HepG2 (cell line): ENCODE measurements around the gene KCNIP4. TPM values are rescaled to one million over a fixed set of nuclear protein-coding genes. Genes with fewer than 3 reads are reported as not detected.

Experiments used
- ATM ChIP-seq: fragments of 450-650 bp; IDR thresholded peaks from 2 replicates; pipeline ENCODE4 v1.7.1; 2017; ENCODE audit warnings: mild to moderate bottlenecking, borderline replicate concordance
- DMAP1 ChIP-seq: IDR thresholded peaks from 2 replicates; pipeline ENCODE4 v1.6.1; 2016
- FOXM1 ChIP-seq: sonication (generic); formaldehyde crosslinking; IDR thresholded peaks from 2 replicates; pipeline ENCODE4 v1.5.0; 2020; ENCODE audit warnings: missing genetic modification reagents
- ISX ChIP-seq: sonication (generic); formaldehyde crosslinking; conservative IDR thresholded peaks from 2 replicates; pipeline ENCODE4 v1.5.0; 2020; ENCODE audit warnings: missing genetic modification reagents
- MIER2 ChIP-seq: IDR thresholded peaks from 2 replicates; pipeline ENCODE4 v1.6.1; 2016; ENCODE audit warnings: missing biosample characterization, missing genetic modification reagents
- ONECUT2 ChIP-seq: sonication (generic); formaldehyde crosslinking; IDR thresholded peaks from 2 replicates; pipeline ENCODE4 v1.4.0; 2020; ENCODE audit warnings: missing genetic modification reagents
- ZNF264 ChIP-seq: sonication (generic); formaldehyde crosslinking; IDR thresholded peaks from 2 replicates; pipeline ENCODE4 v1.4.0; 2020; ENCODE audit warnings: missing genetic modification reagents
- ZNF790 ChIP-seq: sonication (generic); formaldehyde crosslinking; IDR thresholded peaks from 2 replicates; pipeline ENCODE4 v1.8.0; 2022; ENCODE audit warnings: missing genetic modification reagents, mild to moderate bottlenecking, borderline replicate concordance
- polyA plus RNA-seq, 8 experiments: library from polyadenylated mRNA; depleted of rRNA in 3 of 8; stranded (reverse) in 7 of 8; unstranded in 1 of 8; fragments of >200 nt; fragmentation: Illumina TruSeq in 4 of 8; extraction: Trizol in 4 of 8; gene quantifications; 2 replicates each; pipeline versions ENCODE4 v1.2.1 to v1.2.3, GENCODE V29; 2011 to 2016; ENCODE audit warnings: low read depth in 4 of 8, missing spikeins in 1 of 8, mixed read lengths in 1 of 8; ENCODE audit not compliant: insufficient read depth in 1 of 8
- total RNA-seq, 5 experiments: library from RNA; depleted of rRNA; stranded (reverse); fragments of >200 nt; fragmentation: Illumina TruSeq; extraction: Trizol; gene quantifications; 2 replicates each; pipeline ENCODE4 v1.2.3, GENCODE V29; 2016; ENCODE audit warnings: low read depth in 1 of 5
- TF ChIP-seq, protein P1 (sequence below): sonication (generic); formaldehyde crosslinking; IDR thresholded peaks from 2 replicates; pipeline ENCODE4 v1.5.0; 2020; ENCODE audit warnings: mild to moderate bottlenecking, missing genetic modification reagents, borderline replicate concordance
- TF ChIP-seq, protein P2 (sequence below): IDR thresholded peaks from 2 replicates; pipeline ENCODE4 v1.4.0; 2020; ENCODE audit warnings: mild to moderate bottlenecking, missing genetic modification reagents

Gene KCNIP4
- total and polyA plus RNA-seq, 2 of the 13 experiments (the other 11 are each of a cell fraction or from before 2014, with no cell fraction given), result 0.09 TPM; not detected in 1

DNA sequence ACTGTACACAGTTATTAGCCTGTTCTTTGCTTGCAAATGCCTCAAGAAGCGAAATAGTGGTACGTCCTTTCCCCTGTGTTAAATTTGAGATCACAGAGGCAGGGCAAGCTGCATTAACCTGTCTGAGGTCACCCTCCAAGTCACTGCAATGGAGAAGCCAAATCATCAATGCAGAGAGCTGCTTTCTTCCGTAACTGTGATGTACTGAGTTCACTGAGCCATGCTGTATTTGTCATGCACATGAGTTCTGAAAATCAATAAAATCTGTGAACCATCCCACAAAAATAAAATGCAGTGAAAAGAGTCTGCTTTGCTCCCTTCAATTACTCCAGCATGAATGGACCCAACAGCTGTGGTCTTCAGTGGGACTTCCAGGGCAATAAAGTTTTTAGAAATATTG is 393.5 kb downstream of the KCNIP4 start (continued):
- TF ChIP-seq, protein P1, sequence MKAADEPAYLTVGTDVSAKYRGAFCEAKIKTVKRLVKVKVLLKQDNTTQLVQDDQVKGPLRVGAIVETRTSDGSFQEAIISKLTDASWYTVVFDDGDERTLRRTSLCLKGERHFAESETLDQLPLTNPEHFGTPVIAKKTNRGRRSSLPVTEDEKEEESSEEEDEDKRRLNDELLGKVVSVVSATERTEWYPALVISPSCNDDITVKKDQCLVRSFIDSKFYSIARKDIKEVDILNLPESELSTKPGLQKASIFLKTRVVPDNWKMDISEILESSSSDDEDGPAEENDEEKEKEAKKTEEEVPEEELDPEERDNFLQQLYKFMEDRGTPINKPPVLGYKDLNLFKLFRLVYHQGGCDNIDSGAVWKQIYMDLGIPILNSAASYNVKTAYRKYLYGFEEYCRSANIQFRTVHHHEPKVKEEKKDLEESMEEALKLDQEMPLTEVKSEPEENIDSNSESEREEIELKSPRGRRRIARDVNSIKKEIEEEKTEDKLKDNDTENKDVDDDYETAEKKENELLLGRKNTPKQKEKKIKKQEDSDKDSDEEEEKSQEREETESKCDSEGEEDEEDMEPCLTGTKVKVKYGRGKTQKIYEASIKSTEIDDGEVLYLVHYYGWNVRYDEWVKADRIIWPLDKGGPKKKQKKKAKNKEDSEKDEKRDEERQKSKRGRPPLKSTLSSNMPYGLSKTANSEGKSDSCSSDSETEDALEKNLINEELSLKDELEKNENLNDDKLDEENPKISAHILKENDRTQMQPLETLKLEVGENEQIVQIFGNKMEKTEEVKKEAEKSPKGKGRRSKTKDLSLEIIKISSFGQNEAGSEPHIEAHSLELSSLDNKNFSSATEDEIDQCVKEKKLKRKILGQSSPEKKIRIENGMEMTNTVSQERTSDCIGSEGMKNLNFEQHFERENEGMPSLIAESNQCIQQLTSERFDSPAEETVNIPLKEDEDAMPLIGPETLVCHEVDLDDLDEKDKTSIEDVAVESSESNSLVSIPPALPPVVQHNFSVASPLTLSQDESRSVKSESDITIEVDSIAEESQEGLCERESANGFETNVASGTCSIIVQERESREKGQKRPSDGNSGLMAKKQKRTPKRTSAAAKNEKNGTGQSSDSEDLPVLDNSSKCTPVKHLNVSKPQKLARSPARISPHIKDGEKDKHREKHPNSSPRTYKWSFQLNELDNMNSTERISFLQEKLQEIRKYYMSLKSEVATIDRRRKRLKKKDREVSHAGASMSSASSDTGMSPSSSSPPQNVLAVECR, result no peak
- no peak for TF ChIP-seq ISX (CRISPR knock-in tag)
- TF ChIP-seq FOXM1 (CRISPR knock-in tag), result no peak
- TF ChIP-seq, protein P2, sequence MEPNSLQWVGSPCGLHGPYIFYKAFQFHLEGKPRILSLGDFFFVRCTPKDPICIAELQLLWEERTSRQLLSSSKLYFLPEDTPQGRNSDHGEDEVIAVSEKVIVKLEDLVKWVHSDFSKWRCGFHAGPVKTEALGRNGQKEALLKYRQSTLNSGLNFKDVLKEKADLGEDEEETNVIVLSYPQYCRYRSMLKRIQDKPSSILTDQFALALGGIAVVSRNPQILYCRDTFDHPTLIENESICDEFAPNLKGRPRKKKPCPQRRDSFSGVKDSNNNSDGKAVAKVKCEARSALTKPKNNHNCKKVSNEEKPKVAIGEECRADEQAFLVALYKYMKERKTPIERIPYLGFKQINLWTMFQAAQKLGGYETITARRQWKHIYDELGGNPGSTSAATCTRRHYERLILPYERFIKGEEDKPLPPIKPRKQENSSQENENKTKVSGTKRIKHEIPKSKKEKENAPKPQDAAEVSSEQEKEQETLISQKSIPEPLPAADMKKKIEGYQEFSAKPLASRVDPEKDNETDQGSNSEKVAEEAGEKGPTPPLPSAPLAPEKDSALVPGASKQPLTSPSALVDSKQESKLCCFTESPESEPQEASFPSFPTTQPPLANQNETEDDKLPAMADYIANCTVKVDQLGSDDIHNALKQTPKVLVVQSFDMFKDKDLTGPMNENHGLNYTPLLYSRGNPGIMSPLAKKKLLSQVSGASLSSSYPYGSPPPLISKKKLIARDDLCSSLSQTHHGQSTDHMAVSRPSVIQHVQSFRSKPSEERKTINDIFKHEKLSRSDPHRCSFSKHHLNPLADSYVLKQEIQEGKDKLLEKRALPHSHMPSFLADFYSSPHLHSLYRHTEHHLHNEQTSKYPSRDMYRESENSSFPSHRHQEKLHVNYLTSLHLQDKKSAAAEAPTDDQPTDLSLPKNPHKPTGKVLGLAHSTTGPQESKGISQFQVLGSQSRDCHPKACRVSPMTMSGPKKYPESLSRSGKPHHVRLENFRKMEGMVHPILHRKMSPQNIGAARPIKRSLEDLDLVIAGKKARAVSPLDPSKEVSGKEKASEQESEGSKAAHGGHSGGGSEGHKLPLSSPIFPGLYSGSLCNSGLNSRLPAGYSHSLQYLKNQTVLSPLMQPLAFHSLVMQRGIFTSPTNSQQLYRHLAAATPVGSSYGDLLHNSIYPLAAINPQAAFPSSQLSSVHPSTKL (CRISPR knock-in tag), result no peak
- no peak for TF ChIP-seq MIER2
- no peak for TF ChIP-seq ATM
- TF ChIP-seq DMAP1 (CRISPR knock-in tag), result no peak
- no peak for TF ChIP-seq ZNF264 (CRISPR knock-in tag)
- no peak for TF ChIP-seq ZNF790
- TF ChIP-seq ONECUT2, result no peak
